PFSK-1 (cell line): Measurements from ENCODE around the gene PSMB2.

Source experiments
- FOXP2 ChIP-seq: optimal IDR thresholded peaks from 2 replicates; pipeline ENCODE3; 2011; ENCODE audit warnings: borderline replicate concordance, control low read depth, inconsistent platforms; ENCODE audit not compliant: insufficient read depth; ENCODE audit errors: extremely low read length, extremely low read depth
- POLR2AphosphoS5 ChIP-seq: IDR thresholded peaks from 2 replicates; pipeline ENCODE4 v1.6.1; 2012; ENCODE audit warnings: low read depth, mild to moderate bottlenecking, control low read depth, low read length, moderate library complexity
- REST ChIP-seq, 2 experiments: IDR thresholded peaks; 2 replicates each; pipeline versions ENCODE4 v1.6.1 to v1.8.0; 2011 to 2012; ENCODE audit warnings: low read depth in 2 of 2, low read length in 2 of 2, control low read depth in 1 of 2, inconsistent platforms in 1 of 2, mild to moderate bottlenecking in 1 of 2, moderate library complexity in 1 of 2; ENCODE audit not compliant: insufficient read depth in 1 of 2
- SIN3A ChIP-seq: IDR thresholded peaks from 2 replicates; pipeline ENCODE4 v1.6.1; 2012; ENCODE audit warnings: mild to moderate bottlenecking, low read length, moderate library complexity, borderline replicate concordance; ENCODE audit not compliant: insufficient read depth
- TAF1 ChIP-seq: IDR thresholded peaks from 2 replicates; pipeline ENCODE4 v1.6.1; 2012; ENCODE audit warnings: low read length, control low read depth, borderline replicate concordance; ENCODE audit not compliant: insufficient read depth

Gene PSMB2

DNA sequence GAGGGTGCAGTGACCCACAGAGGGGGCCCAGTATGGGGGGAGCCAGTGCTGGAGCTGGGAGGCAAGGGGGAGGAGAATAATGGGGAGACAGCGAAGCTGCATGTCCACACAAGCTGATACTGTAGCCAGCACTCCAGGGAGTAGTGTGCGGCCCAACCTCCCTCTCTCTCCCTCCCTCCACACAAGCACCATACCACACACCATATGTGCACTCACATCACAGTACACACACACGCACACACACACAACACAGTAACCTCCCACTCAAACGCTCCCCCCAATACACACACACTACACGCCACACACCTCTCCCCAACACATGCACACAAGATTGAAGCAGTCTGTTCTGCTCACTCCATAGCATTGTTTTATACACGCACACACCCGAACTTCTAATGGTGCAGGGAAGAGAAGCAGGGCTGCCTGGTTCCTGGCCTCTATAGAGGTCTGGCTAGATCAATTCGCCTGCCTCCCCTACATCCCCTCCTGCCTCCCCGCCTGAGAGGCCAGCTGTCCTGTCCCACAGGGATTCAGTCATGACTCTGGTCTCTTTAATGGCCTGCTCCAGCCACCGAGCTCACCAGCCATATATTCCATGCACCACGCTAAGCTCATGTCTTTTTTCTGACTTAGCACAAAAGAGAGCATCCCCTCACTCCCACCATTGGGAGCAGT lies 79.9 kb downstream of the PSMB2 start:
- TF ChIP-seq FOXP2 (no peak), SIN3A (no peak), REST (IDR thresholded peaks at IDR 0.05; ENCODE audit: insufficient read depth in 1 of 2, low read depth in 2 of 2, low read length in 2 of 2) (no peak), TAF1 (no peak), POLR2AphosphoS5 (peak; percentile 2; the same call in 1 of the 2 replicates)

GRCh38 chr1:35560256-35561225 lies 80.8 kb downstream of the PSMB2 start:
- no peak for TF ChIP-seq TAF1
- no peak for TF ChIP-seq SIN3A
- no peak for TF ChIP-seq POLR2AphosphoS5
- TF ChIP-seq REST (IDR thresholded peaks at IDR 0.05; ENCODE audit: insufficient read depth in 1 of 2, low read depth in 2 of 2, low read length in 2 of 2) = no peak
- TF ChIP-seq FOXP2 = no peak

DNA sequence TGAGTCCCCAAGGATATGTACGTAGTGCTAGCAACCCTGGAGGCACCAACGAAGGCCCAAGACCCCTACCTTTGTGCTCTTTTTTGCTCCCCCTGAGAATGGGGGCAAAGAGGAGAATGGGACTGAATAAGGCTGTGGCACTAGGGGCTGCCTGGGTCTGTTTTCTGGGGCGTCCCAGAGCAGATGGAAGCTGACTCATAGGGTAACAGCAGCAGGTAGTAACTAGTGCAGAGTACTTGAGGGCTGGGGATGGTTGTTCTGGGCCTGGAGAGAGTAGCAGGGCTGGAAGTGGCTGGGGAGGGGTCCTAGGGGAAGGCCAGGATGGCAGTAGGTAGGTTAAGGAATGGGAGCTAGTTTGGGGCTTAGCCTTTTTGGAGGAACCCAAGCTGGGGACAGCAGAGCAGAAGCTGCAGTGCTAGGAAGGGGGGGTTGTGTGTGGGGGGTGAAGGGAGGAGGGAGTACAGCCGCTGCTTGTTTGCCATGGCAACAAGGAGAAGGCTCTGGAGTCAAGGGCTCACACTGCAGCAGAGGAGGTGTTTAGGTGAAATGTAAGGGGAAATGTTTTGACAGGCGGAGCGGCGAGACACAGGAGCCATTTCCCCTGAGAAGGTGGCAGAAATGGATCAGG lies 81.9 kb downstream of the PSMB2 start:
- TF ChIP-seq REST (IDR thresholded peaks at IDR 0.05; ENCODE audit: insufficient read depth in 1 of 2, low read depth in 2 of 2, low read length in 2 of 2) (no peak), FOXP2 (no peak), TAF1 (no peak), SIN3A (no peak), POLR2AphosphoS5 (no peak)

GRCh38 chr1:35558374-35559316 lies 82.7 kb downstream of the PSMB2 start:
- no peak for TF ChIP-seq SIN3A
- TF ChIP-seq POLR2AphosphoS5 = no peak
- TF ChIP-seq TAF1 = no peak
- TF ChIP-seq REST (IDR thresholded peaks at IDR 0.05; ENCODE audit: insufficient read depth in 1 of 2, low read depth in 2 of 2, low read length in 2 of 2) = no peak
- TF ChIP-seq FOXP2 = no peak
